Endothelial cell of umbilical vein (primary cell): ENCODE results near the gene C17orf100. TPM values are rescaled to one million over a fixed set of nuclear protein-coding genes. Genes with fewer than 3 reads are reported as not detected.
"Not testable (repeated sequence)": the region's sequence is repeated elsewhere in the genome, so short reads cannot be mapped to it uniquely, and the experiment has no call there.

Experiments
- BruUV-seq: library from RNA; stranded (reverse); fragments of 400-500 nt; replicated peaks from 2 replicates; lab custom pipeline; 2021; lab: Mats Ljungman, UMichigan
- CTCF ChIA-PET: fragments of 300-600, 350-600 bp; sonication (Branson Sonifier 250); formaldehyde crosslinking; loops from one replicate; lab custom pipeline; 2021; ENCODE audit warnings: antibody characterized with exemption, inconsistent platforms; lab: Charles Lee
- POLR2A ChIA-PET: fragments of 300-600, 350-600 bp; sonication (Branson Sonifier 250); formaldehyde crosslinking; loops from one replicate; lab custom pipeline; 2021; ENCODE audit warnings: antibody characterized with exemption, inconsistent platforms; lab: Charles Lee
- DNase-seq: peaks from one replicate; pipeline ENCODE4 v3.0.0-alpha.2; 2011; ENCODE audit warnings: low read depth, low spot score
- FAIRE-seq: peaks from 2 replicates; lab custom pipeline; 2011; peaks lifted over from hg19 to GRCh38; lab: Jason Lieb, UNC
- H2AFZ ChIP-seq: 2 replicates; pipeline ENCODE4 v1.6.0; 2012; ENCODE audit warnings: low read depth, low read length, control low read depth, inconsistent platforms
- H3K27ac ChIP-seq: 2 replicates; pipeline ENCODE4 v1.5.1; 2011; ENCODE audit warnings: low read depth, mild to moderate bottlenecking, control low read depth, low read length, moderate library complexity; ENCODE audit not compliant: insufficient read depth
- H3K27me3 ChIP-seq, 2 experiments: 2 replicates each; pipeline versions ENCODE4 v1.6.0 to v1.6.1; 2011; ENCODE audit warnings: low read length in 2 of 2, mixed read lengths in 1 of 2; ENCODE audit not compliant: control insufficient read depth in 2 of 2, insufficient read depth in 2 of 2
- H3K36me3 ChIP-seq, 2 experiments: 2 replicates in 1 of 2; 3 replicates in 1 of 2; pipeline ENCODE4 v1.5.1; 2011; ENCODE audit warnings: low read length in 2 of 2, mild to moderate bottlenecking in 1 of 2, moderate library complexity in 1 of 2; ENCODE audit not compliant: control insufficient read depth in 2 of 2, insufficient read depth in 2 of 2; ENCODE audit errors: extremely low read depth in 1 of 2
- H3K4me1 ChIP-seq: 3 replicates; pipeline ENCODE4 v1.5.1; 2011; ENCODE audit warnings: mild to moderate bottlenecking, low read length; ENCODE audit not compliant: control insufficient read depth, insufficient read depth; ENCODE audit errors: extremely low read depth
- H3K4me2 ChIP-seq: 2 replicates; pipeline ENCODE4 v1.6.1; 2011; ENCODE audit warnings: low read length, control low read depth, mixed read lengths; ENCODE audit not compliant: insufficient read depth
- H3K4me3 ChIP-seq, 3 experiments: fragments of 200-600 bp in 1 of 3; sonication (generic), shearing (Covaris generic) in 1 of 3; replicated peaks in 1 of 3; 2 replicates each; pipeline ENCODE4 v1.5.1; 2011 to 2016; ENCODE audit warnings: control low read depth in 3 of 3, low read length in 3 of 3, mild to moderate bottlenecking in 2 of 3, inconsistent platforms in 1 of 3, low read depth in 1 of 3, moderate library complexity in 1 of 3; ENCODE audit not compliant: insufficient read depth in 1 of 3
- H3K79me2 ChIP-seq: 2 replicates; pipeline ENCODE4 v1.6.0; 2012; ENCODE audit warnings: low read length, inconsistent platforms; ENCODE audit not compliant: control insufficient read depth, insufficient read depth
- H3K9ac ChIP-seq: replicated peaks from 2 replicates; pipeline ENCODE3; 2011; ENCODE audit warnings: low read length, control low read depth; ENCODE audit not compliant: insufficient read depth; ENCODE audit errors: extremely low read depth
- H3K9me1 ChIP-seq: replicated peaks from 3 replicates; pipeline ENCODE4 v1.6.0; 2011; ENCODE audit warnings: mild to moderate bottlenecking, low read length; ENCODE audit not compliant: control insufficient read depth, insufficient read depth; ENCODE audit errors: extremely low read depth
- H3K9me3 ChIP-seq: replicated peaks from 2 replicates; pipeline ENCODE4 v1.5.1; 2012; ENCODE audit warnings: low read length, inconsistent platforms; ENCODE audit not compliant: control insufficient read depth, insufficient read depth
- H4K20me1 ChIP-seq: replicated peaks from 2 replicates; pipeline ENCODE3; 2011; ENCODE audit warnings: mild to moderate bottlenecking, low read length; ENCODE audit not compliant: control insufficient read depth, insufficient read depth; ENCODE audit errors: extremely low read depth
- CTCF ChIP-seq, 2 donors: IDR thresholded peaks; 1 replicate in 1 of 2; 2 replicates in 1 of 2; pipeline ENCODE4 v1.5.1; 2011; ENCODE audit warnings: low read length in 2 of 2, mild to moderate bottlenecking in 2 of 2, moderate library complexity in 2 of 2, control low read depth in 1 of 2, inconsistent platforms in 1 of 2, low read depth in 1 of 2; ENCODE audit not compliant: insufficient read depth in 1 of 2; ENCODE audit errors: extremely low read depth in 1 of 2
- EZH2 ChIP-seq: IDR thresholded peaks from 2 replicates; pipeline ENCODE4 v1.6.1; 2012; ENCODE audit warnings: borderline replicate concordance, low read depth, mild to moderate bottlenecking, moderate library complexity, low read length, inconsistent platforms; ENCODE audit not compliant: severe bottlenecking
- FOS ChIP-seq: IDR thresholded peaks from 2 replicates; pipeline ENCODE4 v1.6.1; 2011; ENCODE audit warnings: mild to moderate bottlenecking, low read length, moderate library complexity, borderline replicate concordance; ENCODE audit not compliant: insufficient read depth
- GATA2 ChIP-seq: IDR thresholded peaks from 2 replicates; pipeline ENCODE4 v1.7.0; 2011; ENCODE audit warnings: low read depth, mild to moderate bottlenecking, moderate library complexity, mixed read lengths, low read length; ENCODE audit not compliant: insufficient read length, insufficient read depth
- JUN ChIP-seq: IDR thresholded peaks from 2 replicates; pipeline ENCODE4 v1.6.1; 2011; ENCODE audit warnings: borderline replicate concordance, low read depth; ENCODE audit not compliant: insufficient read length, insufficient read depth
- MAX ChIP-seq: IDR thresholded peaks from 2 replicates; pipeline ENCODE4 v1.6.1; 2011; ENCODE audit not compliant: insufficient read depth, insufficient read length
- MYC ChIP-seq: IDR thresholded peaks from one replicate; pipeline ENCODE4 v1.6.1; 2011; ENCODE audit warnings: mild to moderate bottlenecking, low read depth, low read length
- POLR2A ChIP-seq: IDR thresholded peaks from 2 replicates; pipeline ENCODE4 v1.6.1; 2012; ENCODE audit warnings: low read depth, mild to moderate bottlenecking, control low read depth, low read length
- POLR2AphosphoS5 ChIP-seq: IDR thresholded peaks from 2 replicates; pipeline ENCODE4 v1.6.1; 2012; ENCODE audit warnings: low read depth, mild to moderate bottlenecking, control low read depth, low read length, moderate library complexity; ENCODE audit not compliant: insufficient read depth
- dilution Hi-C: fragments of 300-500 bp; cut with MboI; formaldehyde crosslinking; loops from one replicate; pipeline ENCODE4 v1.15.0; 2019; ENCODE audit warnings: low sequenced_read_pairs; ENCODE audit not compliant: extremely low pct_ligation_motif_present
- intact Hi-C: fragments of 100-400 bp; cut with micrococcal nuclease; formaldehyde crosslinking; loops from one replicate; pipeline ENCODE4 v1.10.0; 2022
- polyA plus RNA-seq, 4 experiments: library from polyadenylated mRNA; depleted of rRNA in 3 of 4; stranded (reverse) in 3 of 4; unstranded in 1 of 4; fragments of >200 nt; gene quantifications; 2 replicates each; pipeline versions ENCODE4 v1.2.1 to v1.2.3, GENCODE V29; 2011 to 2012; ENCODE audit warnings: missing spikeins in 1 of 4
- total RNA-seq: library from RNA; stranded (reverse); gene quantifications from 2 replicates; pipeline ENCODE4 v1.2.3, GENCODE V29; 2021

C17orf100 gene
- total and polyA plus RNA-seq, 2 donors (not counting 3 experiments of a cell fraction or from before 2014, with no cell fraction given), result 0.99 to 1.4 TPM

GRCh38 chr17:6657633-6658287 is 6.2 kb downstream of the C17orf100 start:
- H3K9ac ChIP-seq, result no peak overlapping the region
- intact Hi-C loops (no loop called here), dilution Hi-C loops (no loop called here)
- BruUV-seq, result no TSS peak
- H3K4me2 ChIP-seq, result no peak overlapping the region
- no peaks in the 10 kb centered on the region for H3K79me2 ChIP-seq
- H4K20me1 ChIP-seq, result no peaks in the 10 kb centered on the region
- ChIA-PET CTCF (interaction anchor here (0.9 kb wide), 1 partner anchor 8 kb away, joined by 3 read pairs; no protein-coding TSS in a partner anchor), POLR2A (no interaction called here)
- H3K4me3 ChIP-seq, result no peak overlapping the region
- FAIRE-seq, result no peak
- no peak overlapping the region for H3K27ac ChIP-seq
- no peaks in the 10 kb centered on the region for H3K4me1 ChIP-seq
- H2AFZ ChIP-seq, result no peak overlapping the region
- no peak for DNase-seq
- peaks cover 45 to 62% of the 10 kb centered on the region in 2 experiments for H3K27me3 ChIP-seq
- TF ChIP-seq GATA2 (no peak), MAX (no peak), CTCF (IDR thresholded peaks at IDR 0.05; ENCODE audit: extremely low read depth in 1 of 2, insufficient read depth in 1 of 2, low read depth in 1 of 2, low read length in 2 of 2) (no peak), MYC (no peak), FOS (no peak), POLR2A (no peak), EZH2 (no peak), JUN (no peak), POLR2AphosphoS5 (no peak)
- H3K36me3 ChIP-seq, result no peaks in the 10 kb centered on the region
- H3K9me3 ChIP-seq, result no peaks in the 10 kb centered on the region
- H3K9me1 ChIP-seq, result no peaks in the 10 kb centered on the region

GRCh38 chr17:6658411-6658810 is 6.8 kb downstream of the C17orf100 start:
- H3K4me2 ChIP-seq, H3K4me1 ChIP-seq, DNase-seq, BruUV-seq, CTCF ChIA-PET, H4K20me1 ChIP-seq, H3K36me3 ChIP-seq, intact Hi-C loops, H3K9me3 ChIP-seq, dilution Hi-C loops, H3K27ac ChIP-seq, POLR2A ChIA-PET, H3K79me2 ChIP-seq, H3K9me1 ChIP-seq, H3K4me3 ChIP-seq, FAIRE-seq, H2AFZ ChIP-seq, H3K9ac ChIP-seq: not testable (repeated sequence)
- H3K27me3 ChIP-seq, result peaks cover 41 to 56% of the 10 kb centered on the region in 2 experiments
